Stomach (tissue), 4 donors: Measurements from ENCODE around the gene RTTN.

Experiments used
- CTCF ChIP-seq, 7 experiments: fragments of 450-650 bp in 4 of 7; fragments of 200-600 bp in 3 of 7; sonication (generic) in 3 of 7; IDR thresholded peaks; one replicate each; pipeline ENCODE4 v1.5.1; 2016 to 2019; ENCODE audit warnings: antibody characterized with exemption in 7 of 7, control low read depth in 2 of 7, mild to moderate bottlenecking in 1 of 7
- EP300 ChIP-seq: sonication (generic); formaldehyde crosslinking; IDR thresholded peaks from one replicate; pipeline ENCODE4 v1.6.1; 2017; ENCODE audit warnings: antibody characterized with exemption
- POLR2AphosphoS5 ChIP-seq, 3 donors: sonication (generic); formaldehyde crosslinking; IDR thresholded peaks; one replicate each; pipeline ENCODE4 v1.6.1; 2016; ENCODE audit warnings: antibody characterized with exemption in 3 of 3

GRCh38 chr18:70068981-70069380 lies 136.5 kb downstream of the RTTN start:
- no peak for TF ChIP-seq CTCF (IDR thresholded peaks at IDR 0.05)
- no peak for TF ChIP-seq EP300
- TF ChIP-seq POLR2AphosphoS5 (IDR thresholded peaks at IDR 0.05) = no peak
